HG03139 (cell line): Measurements from ENCODE around the gene EEF1A2.

Source experiments
- ATAC-seq: cut with Tn5 transposase; IDR thresholded peaks from one replicate; pipeline ENCODE4 v1.9.1; 2021; ENCODE audit not compliant: unreplicated experiment

The EEF1A2 gene

DNA sequence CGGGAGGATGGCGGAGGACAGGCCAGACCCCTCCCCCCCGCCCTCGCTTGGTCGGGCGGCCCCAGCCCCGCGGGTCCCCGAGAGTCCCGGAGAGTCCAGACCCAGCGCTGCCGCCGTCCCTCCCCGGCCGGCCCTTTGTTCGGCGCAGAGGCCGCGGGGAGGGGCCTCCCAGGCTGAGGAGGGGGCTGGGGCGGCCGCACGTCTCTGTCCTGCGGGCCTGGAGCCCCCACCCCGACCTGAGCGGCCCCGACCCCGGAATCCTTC, 27.2 kb downstream of the EEF1A2 start:
- ATAC-seq = no peak

DNA sequence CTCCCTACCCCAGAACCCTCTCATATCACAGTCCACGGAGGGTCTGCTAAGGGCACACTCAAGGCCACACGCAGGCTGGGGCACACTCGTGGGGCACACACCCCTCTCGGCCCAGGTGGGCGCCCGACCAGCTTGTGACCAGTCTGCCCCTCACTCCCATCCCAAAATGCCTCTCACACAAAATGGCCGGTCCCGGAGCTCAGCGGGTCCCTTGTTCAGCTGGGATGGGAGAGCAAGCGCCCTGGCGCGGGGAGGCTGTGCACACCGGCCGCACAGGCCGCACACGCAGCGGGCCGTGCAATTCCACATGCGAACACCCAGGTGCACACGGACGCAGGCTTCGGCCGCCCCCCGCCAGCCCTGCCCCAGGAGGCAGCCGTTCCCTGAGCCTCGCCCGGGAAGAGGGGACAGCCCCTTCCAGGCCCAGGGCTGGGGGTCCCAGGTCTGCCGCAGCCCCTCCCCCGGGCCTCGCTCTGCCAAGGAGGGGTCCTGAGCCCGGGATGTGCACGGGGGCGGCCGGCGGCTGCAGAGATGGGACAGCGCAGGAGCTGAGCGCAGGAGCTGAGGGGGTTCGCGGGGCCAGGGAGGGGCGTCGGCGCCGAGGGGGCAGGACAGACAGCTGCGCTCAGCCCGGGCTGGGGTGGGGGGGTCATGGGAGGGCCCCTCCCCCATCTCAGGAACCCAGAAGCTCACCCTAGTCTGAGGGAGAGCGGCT, 27.7 kb downstream of the EEF1A2 start:
- no peak for ATAC-seq

DNA sequence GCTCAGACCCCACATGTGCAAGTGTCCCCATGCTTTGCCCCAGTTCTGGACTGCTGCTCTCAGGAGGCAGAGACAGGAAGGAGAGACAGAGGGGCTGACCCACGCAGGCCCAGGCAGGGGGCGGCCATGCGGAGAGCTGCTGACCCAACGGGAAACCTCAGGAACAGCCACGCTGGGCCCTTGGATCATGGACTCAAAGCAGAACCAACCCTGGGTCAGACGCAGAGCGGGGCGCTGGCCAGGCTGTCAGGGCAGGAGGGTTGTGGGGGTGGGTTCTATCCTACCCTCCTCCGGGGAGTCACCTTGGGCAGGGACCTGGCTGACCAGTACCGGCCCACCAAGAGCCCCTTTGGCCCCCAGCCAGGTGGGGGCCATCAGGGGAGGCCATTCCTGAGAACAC, 28.5 kb downstream of the EEF1A2 start:
- no peak for ATAC-seq

DNA sequence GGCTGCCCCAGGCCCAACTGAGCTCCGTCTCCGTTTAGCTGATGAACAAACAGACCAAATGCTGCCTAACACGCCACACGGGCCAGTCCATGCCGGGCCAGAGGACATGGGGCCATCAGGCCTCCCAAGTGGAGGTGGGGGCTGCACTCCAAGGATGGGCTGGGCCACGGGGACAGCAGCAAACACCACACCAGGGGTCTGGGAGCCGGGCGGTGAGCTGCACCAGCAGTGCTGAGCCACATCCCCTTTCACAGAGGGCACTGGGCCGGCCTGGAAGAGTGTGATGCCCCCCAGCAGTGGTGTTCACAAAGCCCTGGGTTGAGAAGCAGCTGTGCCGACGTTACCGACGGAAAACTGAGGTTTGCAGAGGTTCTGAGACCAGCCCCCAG, 29.2 kb downstream of the EEF1A2 start:
- no peak for ATAC-seq

- no peak for ATAC-seq
Observed at GRCh38 chr20:63469019-63469712, 29.7 kb downstream of the EEF1A2 start.

DNA sequence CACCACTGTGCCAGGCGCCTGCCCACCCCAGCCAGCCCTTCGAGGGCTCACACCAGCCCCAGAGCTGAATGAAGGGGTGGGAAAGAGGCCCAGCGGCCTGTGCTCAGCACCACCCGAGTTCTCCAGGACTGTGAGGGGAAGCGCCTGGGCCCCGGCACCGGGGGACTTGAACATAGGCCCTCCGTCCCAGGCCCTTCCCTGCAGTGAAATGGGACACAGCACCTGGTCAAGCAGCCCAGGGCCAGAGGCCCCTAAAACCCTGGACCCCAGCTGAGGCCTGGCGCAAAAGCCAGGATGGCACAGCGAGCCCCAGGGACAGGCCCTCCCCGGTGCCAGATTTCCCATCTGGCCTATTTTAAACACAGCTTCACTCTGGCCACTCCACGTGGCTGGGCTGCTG, 30.5 kb downstream of the EEF1A2 start:
- ATAC-seq = no peak

GRCh38 chr20:63467294-63468083, 31.4 kb downstream of the EEF1A2 start:
- no peak for ATAC-seq

- ATAC-seq = no peak
Observed at GRCh38 chr20:63466861-63467260, 32.0 kb downstream of the EEF1A2 start.

DNA sequence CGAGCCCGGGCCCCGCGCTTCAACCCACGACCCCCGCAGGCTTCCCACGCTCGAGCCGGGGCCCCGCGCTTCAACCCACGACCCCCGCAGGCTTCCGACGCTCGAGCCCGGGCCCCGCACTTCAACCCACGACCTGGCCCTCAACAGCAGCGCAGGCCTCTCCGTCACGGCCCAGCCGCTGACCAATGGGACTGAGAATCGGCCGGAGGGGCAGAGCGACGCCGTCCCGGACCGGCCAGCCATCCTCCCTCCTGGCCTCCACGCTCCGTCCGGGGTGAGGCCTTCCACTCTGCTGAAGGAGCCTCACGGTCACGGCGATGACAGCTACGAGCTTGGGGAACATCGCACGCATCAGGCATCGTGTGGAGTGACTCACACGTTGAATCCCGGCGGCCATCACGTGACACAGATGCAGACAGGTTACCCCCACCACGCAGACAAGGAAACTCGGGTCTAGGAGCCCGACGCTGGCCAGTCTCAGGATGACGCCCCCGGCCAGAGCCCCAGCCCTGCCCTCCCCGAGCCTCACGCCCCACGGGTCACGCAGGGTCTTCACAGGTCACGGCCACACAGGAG, 32.5 kb downstream of the EEF1A2 start:
- ATAC-seq = no peak

- no peak for ATAC-seq
Observed at GRCh38 chr20:63465380-63466249, 33.3 kb downstream of the EEF1A2 start.

DNA sequence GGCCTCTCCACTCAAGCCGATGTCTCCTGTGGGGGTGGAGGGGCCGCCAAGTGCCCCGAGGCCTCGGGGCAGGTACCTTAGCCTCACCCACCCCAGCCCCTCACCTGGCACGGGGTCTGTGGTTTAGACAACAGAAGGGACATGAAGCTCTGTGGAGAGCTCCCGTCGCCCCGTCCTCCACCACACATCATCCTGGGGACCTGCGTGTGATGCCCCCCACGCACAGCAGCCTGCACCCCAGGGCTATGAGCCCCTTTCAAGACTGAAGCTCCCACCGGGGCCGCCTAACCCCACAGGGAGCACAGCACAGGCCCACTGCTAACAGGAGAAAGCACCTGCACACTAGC, 34.6 kb downstream of the EEF1A2 start:
- no peak for ATAC-seq

DNA sequence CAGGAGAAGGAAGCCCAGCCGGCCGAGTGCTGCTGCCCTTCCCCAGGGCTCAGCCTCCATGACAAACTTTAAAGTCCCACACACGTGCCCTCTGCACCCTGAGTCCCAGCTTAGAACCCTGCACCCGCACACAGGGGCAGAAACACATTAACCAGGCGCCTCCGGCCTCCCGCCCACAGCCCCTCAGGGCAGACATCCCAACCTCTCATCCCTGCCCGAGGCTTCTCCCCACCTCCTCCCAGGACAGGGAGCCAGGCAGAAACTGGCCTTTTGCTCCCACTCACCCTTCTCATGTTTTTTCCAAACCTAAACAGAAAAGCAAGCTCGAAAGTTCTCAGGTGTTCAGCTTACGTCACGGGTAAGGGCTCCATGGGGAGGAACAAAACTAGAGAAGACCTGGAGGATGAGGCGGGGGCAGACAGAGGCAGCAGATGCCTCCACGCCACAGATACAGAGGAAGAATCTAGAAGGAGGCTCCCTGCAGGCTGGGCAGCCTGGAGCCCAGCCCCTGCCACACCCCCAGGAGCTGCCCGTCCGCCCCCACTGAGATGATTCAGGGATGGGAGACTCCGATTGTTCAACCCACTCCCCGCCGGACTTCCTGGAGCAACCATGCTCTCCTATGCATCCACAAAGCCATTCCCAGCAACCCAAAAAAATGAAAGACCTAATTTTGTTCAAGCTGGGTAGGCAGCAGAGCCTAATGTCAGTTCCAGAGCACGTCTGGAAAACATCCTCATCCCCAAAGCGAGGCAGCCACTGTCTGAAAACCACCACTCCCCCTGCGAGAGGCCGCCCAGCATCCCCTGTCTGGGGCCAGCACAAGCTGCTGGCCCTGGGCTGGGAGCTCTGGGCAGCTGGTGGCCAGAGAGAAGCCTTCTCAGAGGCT, 35.2 kb downstream of the EEF1A2 start:
- ATAC-seq = no peak

DNA sequence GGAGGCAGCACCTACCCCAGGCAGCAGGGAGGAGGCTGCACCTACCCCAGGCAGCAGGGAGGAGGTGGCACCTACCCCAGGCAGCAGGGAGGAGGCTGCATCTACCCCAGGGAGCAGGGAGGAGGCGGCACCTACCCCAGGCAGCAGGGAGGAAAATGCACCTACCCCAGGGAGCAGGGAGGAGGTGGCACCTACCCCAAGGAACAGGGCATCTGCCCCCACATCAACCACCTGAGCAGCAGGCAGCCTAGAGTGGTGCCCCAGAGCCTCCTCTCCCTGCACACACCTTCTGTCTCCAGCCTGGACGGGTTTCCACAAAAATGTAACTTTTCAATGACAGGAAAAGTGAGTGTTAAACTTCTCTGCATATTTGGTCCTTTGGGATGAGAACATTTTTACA, 36.6 kb downstream of the EEF1A2 start:
- ATAC-seq = no peak

GRCh38 chr20:63461104-63461763, 37.6 kb downstream of the EEF1A2 start:
- ATAC-seq = no peak

DNA sequence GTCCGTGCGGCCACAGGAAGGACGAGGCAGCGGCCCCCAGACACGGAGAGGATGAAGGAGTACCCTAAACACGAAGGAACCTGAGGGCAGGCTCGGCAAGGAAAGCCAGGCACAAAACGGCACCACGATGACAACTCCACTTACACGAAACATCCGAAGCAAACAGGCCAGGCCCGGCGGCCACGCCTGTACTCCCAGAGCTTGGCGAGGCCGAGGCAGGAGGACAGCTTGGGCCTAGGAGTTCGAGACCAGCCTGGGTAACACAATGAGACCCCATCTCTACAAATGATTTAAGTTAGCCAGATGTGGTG, 39.9 kb downstream of the EEF1A2 start:
- ATAC-seq = no peak

DNA sequence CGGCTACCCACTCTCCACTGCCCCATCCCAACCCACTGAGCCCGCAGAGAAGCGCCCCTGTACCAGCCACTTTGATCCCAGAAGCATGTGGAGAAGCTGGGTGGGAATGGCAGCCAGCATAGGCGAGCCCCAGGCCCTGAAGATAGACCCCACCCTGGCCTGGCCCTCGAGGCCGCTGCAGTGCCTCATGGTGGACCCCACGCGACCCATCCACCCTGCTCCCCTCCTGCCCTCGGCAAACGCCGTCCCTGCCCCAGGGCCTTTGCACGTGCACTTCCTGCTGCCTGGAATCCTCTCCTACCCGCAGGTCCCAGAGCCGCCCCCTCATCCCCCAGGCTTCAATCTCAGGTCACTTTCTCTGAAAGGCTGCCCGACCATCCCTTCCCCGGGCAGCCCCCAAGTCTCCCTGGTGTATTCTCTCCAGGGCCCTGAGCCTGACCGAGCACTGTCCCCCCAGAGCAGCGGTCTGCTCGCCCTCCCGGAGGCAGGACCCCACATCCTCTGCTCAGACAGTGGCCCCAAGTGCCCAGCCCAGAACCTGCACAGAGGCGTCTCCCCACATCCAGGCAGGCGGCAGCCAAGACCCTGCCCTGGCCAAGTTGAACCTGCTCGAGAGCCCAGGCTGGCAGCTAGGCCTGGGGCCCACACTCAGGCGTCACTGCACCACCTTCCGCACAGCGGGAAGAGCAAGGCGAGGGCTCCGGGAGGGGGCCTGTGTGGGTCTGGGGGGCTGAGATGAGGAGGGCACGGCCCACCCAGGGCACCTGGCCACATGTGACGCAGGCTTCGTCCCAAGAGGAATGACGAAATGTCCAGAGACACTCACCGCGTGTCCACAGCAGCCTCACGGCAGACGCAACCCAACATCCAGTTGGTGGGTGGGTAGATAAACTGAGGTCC, 40.5 kb downstream of the EEF1A2 start:
- no peak for ATAC-seq

- no peak for ATAC-seq
Observed at GRCh38 chr20:63457737-63458136, 41.1 kb downstream of the EEF1A2 start.

- no peak for ATAC-seq
Observed at GRCh38 chr20:63456429-63457284, 42.2 kb downstream of the EEF1A2 start.
